ENCODE results near the gene MRPL55. TPM values are rescaled to one million over a fixed set of nuclear protein-coding genes. Genes with fewer than 3 reads are reported as not detected.

Gene MRPL55
- total RNA-seq, 6 experiments from 2014 or later, result 48.3 to 55.4 (median 49.6) TPM

DNA sequence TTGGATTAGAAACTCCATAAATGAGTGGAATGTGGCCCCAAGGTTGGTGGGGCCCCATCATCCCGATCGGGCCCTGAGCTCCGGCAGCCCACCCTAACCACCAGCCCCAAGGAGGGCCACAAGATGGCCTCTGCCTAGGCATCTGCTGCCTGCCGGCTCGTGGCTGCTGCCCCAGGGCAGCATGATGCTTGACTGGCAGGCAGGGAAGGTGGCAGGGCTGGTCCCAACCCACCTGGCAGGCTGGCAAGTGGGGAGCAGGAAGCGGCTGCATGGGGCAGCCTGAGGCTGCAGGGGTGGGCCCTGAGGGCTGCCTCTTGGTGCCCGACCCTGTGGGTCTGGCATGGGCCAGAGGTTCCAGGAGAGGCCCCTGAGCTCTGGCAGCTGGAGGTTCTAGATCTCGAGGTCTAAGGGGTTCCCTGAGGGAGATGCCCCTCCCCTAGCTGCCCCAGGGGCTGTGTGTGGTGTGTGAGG is 39.9 kb upstream of the MRPL55 start:
- Mint-ChIP-seq H3K9me3 (no peaks in the 10 kb centered on the region), H3K36me3 (ENCODE audit: low read depth) (no peaks in the 10 kb centered on the region), H3K27ac (peak overlapping the region; percentile 43; the same call in 1 of the 2 replicates), H3K4me3 (no peak overlapping the region), H3K27me3 (ENCODE audit: insufficient read depth) (no peaks in the 10 kb centered on the region; the same call in 1 of the 2 replicates), H3K4me1 (ENCODE audit: low read depth) (peaks cover 9% of the 10 kb centered on the region)
- TF ChIP-seq, protein P1, sequence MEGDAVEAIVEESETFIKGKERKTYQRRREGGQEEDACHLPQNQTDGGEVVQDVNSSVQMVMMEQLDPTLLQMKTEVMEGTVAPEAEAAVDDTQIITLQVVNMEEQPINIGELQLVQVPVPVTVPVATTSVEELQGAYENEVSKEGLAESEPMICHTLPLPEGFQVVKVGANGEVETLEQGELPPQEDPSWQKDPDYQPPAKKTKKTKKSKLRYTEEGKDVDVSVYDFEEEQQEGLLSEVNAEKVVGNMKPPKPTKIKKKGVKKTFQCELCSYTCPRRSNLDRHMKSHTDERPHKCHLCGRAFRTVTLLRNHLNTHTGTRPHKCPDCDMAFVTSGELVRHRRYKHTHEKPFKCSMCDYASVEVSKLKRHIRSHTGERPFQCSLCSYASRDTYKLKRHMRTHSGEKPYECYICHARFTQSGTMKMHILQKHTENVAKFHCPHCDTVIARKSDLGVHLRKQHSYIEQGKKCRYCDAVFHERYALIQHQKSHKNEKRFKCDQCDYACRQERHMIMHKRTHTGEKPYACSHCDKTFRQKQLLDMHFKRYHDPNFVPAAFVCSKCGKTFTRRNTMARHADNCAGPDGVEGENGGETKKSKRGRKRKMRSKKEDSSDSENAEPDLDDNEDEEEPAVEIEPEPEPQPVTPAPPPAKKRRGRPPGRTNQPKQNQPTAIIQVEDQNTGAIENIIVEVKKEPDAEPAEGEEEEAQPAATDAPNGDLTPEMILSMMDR (IDR thresholded peaks at IDR 0.05), result no peak
- no peak for DNase-seq

DNA sequence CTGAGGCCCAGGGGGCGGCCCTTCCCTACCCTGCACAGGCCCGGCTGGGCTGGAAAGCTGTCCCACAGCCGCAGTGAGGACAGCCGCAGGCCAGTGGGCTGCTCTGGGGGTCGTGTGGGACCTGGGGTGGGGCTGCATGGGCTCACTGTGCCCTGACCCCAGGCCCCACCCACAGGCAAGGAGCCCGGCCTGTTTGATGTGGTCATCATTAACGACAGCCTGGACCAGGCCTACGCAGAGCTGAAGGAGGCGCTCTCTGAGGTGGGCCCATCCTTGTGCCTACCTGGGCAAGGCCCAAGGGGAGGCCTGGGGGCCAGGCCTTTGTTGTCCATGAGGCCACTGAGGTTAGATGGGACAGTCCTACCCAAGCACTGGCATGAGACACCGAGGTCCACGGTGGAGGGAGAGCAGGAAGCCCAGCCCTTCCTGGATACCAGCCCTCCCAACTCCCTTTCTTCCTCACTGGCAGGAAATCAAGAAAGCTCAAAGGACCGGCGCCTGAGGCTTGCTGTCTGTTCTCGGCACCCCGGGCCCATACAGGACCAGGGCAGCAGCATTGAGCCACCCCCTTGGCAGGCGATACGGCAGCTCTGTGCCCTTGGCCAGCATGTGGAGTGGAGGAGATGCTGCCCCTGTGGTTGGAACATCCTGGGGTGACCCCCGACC is 39.2 kb upstream of the MRPL55 start:
- Mint-ChIP-seq H3K27ac (no peak overlapping the region), H3K27me3 (ENCODE audit: insufficient read depth) (no peaks in the 10 kb centered on the region; the same call in 1 of the 2 replicates), H3K9me3 (no peaks in the 10 kb centered on the region), H3K4me1 (ENCODE audit: low read depth) (peaks cover 16% of the 10 kb centered on the region), H3K4me3 (no peak overlapping the region), H3K36me3 (ENCODE audit: low read depth) (no peaks in the 10 kb centered on the region)
- TF ChIP-seq, protein P1 (IDR thresholded peaks at IDR 0.05), result no peak
- DNase-seq, result no peak

DNA sequence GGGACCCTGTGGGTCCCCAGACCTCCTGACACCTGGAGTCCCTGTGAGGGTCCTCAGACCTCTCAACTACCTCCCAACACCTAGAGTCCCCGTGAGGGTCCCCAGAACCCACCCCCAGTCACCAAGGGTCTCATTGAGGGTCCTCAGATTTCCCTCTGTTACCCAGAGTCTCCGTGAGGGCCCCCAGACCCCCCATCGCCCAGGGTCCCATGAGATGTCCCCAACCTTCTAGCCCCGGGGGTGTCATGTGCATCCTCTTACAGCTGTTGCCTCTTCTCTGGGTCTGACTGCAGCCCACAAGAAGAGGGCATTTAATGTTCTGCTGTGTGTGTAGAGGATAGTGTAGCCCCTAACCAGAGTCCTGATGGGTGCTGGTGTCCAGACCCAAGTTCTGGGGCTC is 38.7 kb upstream of the MRPL55 start:
- Mint-ChIP-seq H3K4me1 (ENCODE audit: low read depth) (peaks cover 21% of the 10 kb centered on the region), H3K27me3 (ENCODE audit: insufficient read depth) (no peaks in the 10 kb centered on the region; the same call in none of the 2 replicates), H3K27ac (no peak overlapping the region), H3K4me3 (no peak overlapping the region), H3K9me3 (no peaks in the 10 kb centered on the region), H3K36me3 (ENCODE audit: low read depth) (no peaks in the 10 kb centered on the region)
- TF ChIP-seq, protein P1 (IDR thresholded peaks at IDR 0.05), result no peak
- no peak for DNase-seq

DNA sequence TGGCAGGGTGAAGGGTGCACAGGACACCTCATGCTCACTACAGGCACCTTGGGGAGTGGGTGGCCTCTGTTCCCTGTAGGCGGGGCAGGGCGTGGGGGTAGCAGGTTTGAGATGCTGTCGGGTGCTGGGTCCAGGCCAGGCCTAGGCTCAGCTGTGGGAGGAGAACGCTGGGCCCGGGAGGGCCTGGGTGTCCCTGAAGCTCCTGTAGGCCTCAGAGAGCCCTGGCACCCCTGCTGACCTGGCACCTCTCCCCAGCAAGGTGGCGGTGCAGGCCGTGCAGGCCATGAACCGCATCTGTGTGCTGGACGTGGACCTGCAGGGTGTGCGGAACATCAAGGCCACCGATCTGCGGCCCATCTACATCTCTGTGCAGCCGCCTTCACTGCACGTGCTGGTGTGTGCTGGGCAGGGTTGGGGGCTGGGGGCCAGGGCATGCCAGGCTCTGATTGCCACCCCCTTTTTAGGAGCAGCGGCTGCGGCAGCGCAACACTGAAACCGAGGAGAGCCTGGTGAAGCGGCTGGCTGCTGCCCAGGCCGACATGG is 38.1 kb upstream of the MRPL55 start:
- Mint-ChIP-seq H3K4me3 (no peak overlapping the region), H3K9me3 (no peaks in the 10 kb centered on the region), H3K27me3 (ENCODE audit: insufficient read depth) (no peaks in the 10 kb centered on the region; the same call in none of the 2 replicates), H3K27ac (no peak overlapping the region), H3K4me1 (ENCODE audit: low read depth) (peaks cover 23% of the 10 kb centered on the region), H3K36me3 (ENCODE audit: low read depth) (no peaks in the 10 kb centered on the region)
- TF ChIP-seq, protein P1 (IDR thresholded peaks at IDR 0.05), result no peak
- DNase-seq, result no peak

DNA sequence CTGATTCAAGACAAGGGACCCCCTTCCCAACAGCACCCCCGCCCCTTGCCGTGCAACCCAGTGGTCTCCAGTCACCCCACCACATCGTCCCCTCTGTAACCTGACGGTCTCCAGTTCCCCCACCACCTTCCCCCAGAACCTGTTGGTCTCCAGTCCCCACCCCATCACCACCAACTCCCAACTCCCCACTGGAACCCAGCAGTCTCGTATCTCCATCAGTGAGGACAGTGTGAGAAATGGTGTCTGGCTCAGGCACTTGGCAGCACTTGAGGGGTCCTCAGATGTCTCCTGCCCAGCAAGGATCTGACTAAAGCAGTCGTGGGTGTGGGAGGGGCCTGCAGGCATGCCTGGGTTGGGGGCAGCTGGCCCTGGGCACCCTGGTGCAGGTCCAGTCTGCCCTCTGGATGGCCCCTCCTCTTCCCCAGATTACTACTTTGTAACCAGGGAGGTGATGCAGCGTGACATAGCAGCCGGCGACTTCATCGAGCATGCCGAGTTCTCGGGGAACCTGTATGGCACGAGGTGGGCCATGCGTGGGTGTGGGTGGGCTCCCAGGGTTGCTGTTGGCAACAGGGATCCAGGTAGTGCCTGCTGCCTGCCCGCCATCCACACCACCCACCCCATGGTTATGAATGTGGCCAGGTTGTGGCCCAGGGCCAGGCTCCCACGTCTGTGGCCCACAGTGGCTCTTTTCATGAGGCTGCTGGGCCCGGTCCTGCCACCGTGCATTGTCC is 37.5 kb upstream of the MRPL55 start:
- H3K27ac Mint-ChIP-seq, result no peak overlapping the region
- peaks cover 23% of the 10 kb centered on the region for H3K4me1 Mint-ChIP-seq (ENCODE audit: low read depth)
- H3K27me3 Mint-ChIP-seq (ENCODE audit: insufficient read depth), result no peaks in the 10 kb centered on the region; the same call in none of the 2 replicates
- H3K9me3 Mint-ChIP-seq, result no peaks in the 10 kb centered on the region
- H3K36me3 Mint-ChIP-seq (ENCODE audit: low read depth), result no peaks in the 10 kb centered on the region
- TF ChIP-seq, protein P1 (IDR thresholded peaks at IDR 0.05), result no peak
- no peak overlapping the region for H3K4me3 Mint-ChIP-seq
- no peak for DNase-seq
